Left renal cortex interstitium (tissue), 4 donors: ENCODE measurements around the gene NOP9. TPM values are rescaled to one million over a fixed set of nuclear protein-coding genes. Genes with fewer than 3 reads are reported as not detected.
"Not testable (repeated sequence)": the region's sequence is repeated elsewhere in the genome, so short reads cannot be mapped to it uniquely, and the experiment has no call there.

Experiments
- DNase-seq, 4 donors: peaks; one replicate each; pipeline ENCODE4 v3.0.0-alpha.2; 2013; ENCODE audit warnings: low read depth in 4 of 4, low spot score in 2 of 4, missing footprints in 1 of 4
- polyA plus RNA-seq, 4 donors: library from polyadenylated mRNA; unstranded; fragments of 120-200 nt; gene quantifications; one replicate each; pipeline ENCODE4 v1.2.1, GENCODE V29; 2013; ENCODE audit not compliant: insufficient read length in 4 of 4

The NOP9 gene
- polyA plus RNA-seq, 4 donors, result 24.1 to 29.0 (median 26.9) TPM

DNA sequence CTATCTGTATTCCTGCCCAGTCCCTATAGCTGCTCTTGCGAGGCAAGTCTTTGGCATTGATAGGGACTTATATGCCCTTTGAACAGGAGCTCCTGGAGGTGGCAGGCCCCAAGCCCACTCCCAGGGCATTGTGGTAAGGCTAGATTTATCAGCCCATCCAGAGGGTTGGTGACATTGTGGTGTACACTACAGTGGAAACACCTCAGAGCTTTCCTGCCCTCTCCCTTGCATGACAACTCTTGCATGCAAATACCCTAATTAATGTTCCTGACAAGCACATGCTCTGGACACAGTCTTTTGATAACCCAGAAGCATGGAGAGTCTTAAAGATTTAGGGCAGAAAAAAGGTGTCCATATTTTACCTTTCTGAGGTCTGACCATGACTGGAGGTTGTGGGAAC lies 41.0 kb downstream of the NOP9 start:
- no peak for DNase-seq

DNA sequence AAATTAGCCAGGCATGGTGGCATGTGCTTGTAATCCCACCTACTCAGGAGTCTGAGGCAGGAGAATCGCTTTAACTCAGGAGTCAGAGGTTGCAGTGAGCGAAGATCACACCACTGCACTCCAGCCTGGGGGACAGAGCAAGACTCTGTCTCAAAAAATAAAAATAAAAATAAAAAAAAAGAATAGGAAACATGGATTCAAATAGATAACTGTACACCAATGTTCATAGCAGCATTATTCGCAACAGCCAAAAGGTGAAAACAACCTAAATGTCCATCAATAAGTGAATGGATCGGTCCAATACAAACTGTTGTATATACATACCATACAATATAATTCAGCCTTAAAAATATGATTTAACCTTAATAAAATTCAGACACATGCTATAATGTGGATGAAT lies 43.2 kb downstream of the NOP9 start:
- no peak for DNase-seq

- DNase-seq, result no peak
Measured at GRCh38 chr14:24343795-24344660, 44.4 kb downstream of the NOP9 start.

DNA sequence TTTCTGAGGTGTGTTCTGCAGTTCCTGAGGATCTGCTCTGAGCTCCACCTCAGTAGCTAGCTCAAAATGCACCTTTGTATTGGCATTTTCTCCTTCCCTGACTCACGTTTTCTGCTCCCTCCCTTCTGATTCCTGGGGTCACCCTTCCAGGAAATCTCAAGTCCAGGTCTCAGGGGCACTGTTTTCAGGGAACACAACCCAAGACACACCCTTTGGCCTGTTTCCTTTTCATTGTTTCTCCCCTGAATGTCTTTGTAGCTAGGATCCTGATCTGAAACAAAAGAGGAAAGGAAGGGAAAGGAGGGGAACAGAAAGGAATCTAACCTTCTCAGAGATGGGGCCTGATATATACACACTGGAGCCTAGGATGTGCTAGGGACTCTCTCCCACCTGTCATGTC lies 47.5 kb downstream of the NOP9 start:
- DNase-seq, result no peak

GRCh38 chr14:24348186-24348585 lies 48.5 kb downstream of the NOP9 start:
- DNase-seq, result no peak

GRCh38 chr14:24349742-24350141 lies 50.1 kb downstream of the NOP9 start:
- DNase-seq, result no peak

- DNase-seq, result no peak
Measured at GRCh38 chr14:24351517-24351916, 51.9 kb downstream of the NOP9 start.

GRCh38 chr14:24353559-24354481 lies 54.2 kb downstream of the NOP9 start:
- DNase-seq, result no peak

DNA sequence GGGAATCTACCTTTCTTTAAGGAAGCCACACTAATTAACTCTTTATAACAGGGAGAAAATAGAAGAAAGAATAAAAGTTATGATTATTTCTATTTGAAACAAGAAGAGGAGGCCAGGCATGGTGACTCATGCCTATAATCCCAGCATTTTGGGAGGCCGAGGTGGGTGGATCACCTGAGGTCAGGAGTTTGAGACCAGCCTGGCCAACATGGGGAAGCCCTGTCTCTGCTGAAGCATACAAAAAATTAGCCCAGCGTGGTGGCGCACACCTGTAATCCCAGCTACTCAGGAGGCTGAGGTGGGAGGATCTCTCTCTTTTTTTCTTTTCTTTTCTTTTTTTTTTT lies 54.8 kb downstream of the NOP9 start:
- not testable (repeated sequence) for DNase-seq

GRCh38 chr14:24355009-24355408 lies 55.4 kb downstream of the NOP9 start:
- DNase-seq, result no peak

- no peak for DNase-seq
Measured at GRCh38 chr14:24356208-24356607, 56.6 kb downstream of the NOP9 start.

Other genes starting within 250 kb of the NOP9 start
- 1 to 10 TPM; 1.3 to 2.4 (median 1.7) TPM for gene CARMIL3, start 247.8 kb upstream of the NOP9 start, polyA plus RNA-seq
- under 1 TPM in 1 of 4 donors, not detected in 3; 0.11 TPM for gene CPNE6, start 228.3 kb upstream of the NOP9 start, polyA plus RNA-seq
- 10 to 100 TPM; 28.6 to 35.6 (median 30.8) TPM for gene PCK2, start 205.5 kb upstream of the NOP9 start, polyA plus RNA-seq
- gene DCAF11, start 185.1 kb upstream of the NOP9 start, polyA plus RNA-seq, result 10 to 100 TPM; 77.2 to 88.6 (median 83.0) TPM
- 1 to 10 TPM; 2.2 to 5.2 (median 3.0) TPM for gene NRL, start 184.9 kb upstream of the NOP9 start, polyA plus RNA-seq
- 1 to 10 TPM in 3 of 4 donors, under 1 TPM in 1; 0.48 to 2.2 (median 1.3) TPM for gene FITM1, start 169.2 kb upstream of the NOP9 start, polyA plus RNA-seq
- gene PSME1, start 163.7 kb upstream of the NOP9 start, polyA plus RNA-seq, result 100 to 1,000 TPM; 185 to 235 (median 203) TPM
- gene EMC9, start 158.3 kb upstream of the NOP9 start, polyA plus RNA-seq, result 10 to 100 TPM; 12.3 to 29.3 (median 22.3) TPM
- 100 to 1,000 TPM; 150 to 177 (median 159) TPM for gene PSME2, start 153.2 kb upstream of the NOP9 start, polyA plus RNA-seq
- 10 to 100 TPM; 43.6 to 60.2 (median 57.7) TPM for gene RNF31, start 152.4 kb upstream of the NOP9 start, polyA plus RNA-seq
- gene IRF9, start 138.6 kb upstream of the NOP9 start, polyA plus RNA-seq, result 10 to 100 TPM; 52.3 to 68.0 (median 59.7) TPM
- 10 to 100 TPM; 46.0 to 93.7 (median 68.0) TPM for gene REC8, start 127.8 kb upstream of the NOP9 start, polyA plus RNA-seq
- 10 to 100 TPM; 32.7 to 40.9 (median 37.0) TPM for gene IPO4, start 111.0 kb upstream of the NOP9 start, polyA plus RNA-seq
- 10 to 100 TPM; 31.9 to 52.0 (median 43.9) TPM for gene TM9SF1, start 104.4 kb upstream of the NOP9 start, polyA plus RNA-seq
- 10 to 100 TPM in 2 of 4 donors, 1 to 10 TPM in 2; 3.1 to 13.9 (median 7.2) TPM for gene TSSK4, start 94.2 kb upstream of the NOP9 start, polyA plus RNA-seq
- gene CHMP4A, start 86.4 kb upstream of the NOP9 start, polyA plus RNA-seq, result 10 to 100 TPM; 43.3 to 76.6 (median 53.2) TPM
- 10 to 100 TPM; 10.2 to 18.0 (median 12.1) TPM for gene MDP1, start 83.8 kb upstream of the NOP9 start, polyA plus RNA-seq
- gene NEDD8, start 67.5 kb upstream of the NOP9 start, polyA plus RNA-seq, result 100 to 1,000 TPM; 206 to 248 (median 222) TPM
- 100 to 1,000 TPM; 106 to 121 (median 117) TPM for gene GMPR2, start 66.9 kb upstream of the NOP9 start, polyA plus RNA-seq
- gene TINF2, start 57.2 kb upstream of the NOP9 start, polyA plus RNA-seq, result 10 to 100 TPM; 54.2 to 64.5 (median 57.8) TPM
- gene TGM1, start 36.7 kb upstream of the NOP9 start, polyA plus RNA-seq, result 1 to 10 TPM in 3 of 4 donors, under 1 TPM in 1; 0.92 to 4.5 (median 2.5) TPM
- gene RABGGTA, start 28.3 kb upstream of the NOP9 start, polyA plus RNA-seq, result 10 to 100 TPM; 18.0 to 31.1 (median 20.8) TPM
- gene DHRS1, start 70 bp upstream of the NOP9 start, polyA plus RNA-seq, result 10 to 100 TPM; 41.0 to 52.5 (median 49.9) TPM
- gene CIDEB, start 8.1 kb downstream of the NOP9 start, polyA plus RNA-seq, result 10 to 100 TPM; 22.4 to 25.3 (median 23.9) TPM
- gene LTB4R2, start 10.3 kb downstream of the NOP9 start, polyA plus RNA-seq, result 1 to 10 TPM; 1.6 to 5.6 (median 2.9) TPM
- gene LTB4R, start 11.7 kb downstream of the NOP9 start, polyA plus RNA-seq, result 1 to 10 TPM; 2.2 to 7.3 (median 5.0) TPM
- gene ADCY4, start 35.2 kb downstream of the NOP9 start, polyA plus RNA-seq, result 10 to 100 TPM; 15.8 to 26.6 (median 21.4) TPM
- 1 to 10 TPM; 2.6 to 4.4 (median 3.5) TPM for gene RIPK3, start 40.1 kb downstream of the NOP9 start, polyA plus RNA-seq
- 10 to 100 TPM; 49.8 to 95.6 (median 72.3) TPM for gene NFATC4, start 68.3 kb downstream of the NOP9 start, polyA plus RNA-seq
- 10 to 100 TPM; 47.9 to 53.0 (median 49.6) TPM for gene NYNRIN, start 99.2 kb downstream of the NOP9 start, polyA plus RNA-seq
- gene CBLN3, start 129.8 kb downstream of the NOP9 start, polyA plus RNA-seq, result 1 to 10 TPM; 2.7 to 3.8 (median 3.2) TPM
- gene KHNYN, start 130.1 kb downstream of the NOP9 start, polyA plus RNA-seq, result 10 to 100 TPM; 39.5 to 53.7 (median 46.6) TPM
- gene SDR39U1, start 142.9 kb downstream of the NOP9 start, polyA plus RNA-seq, result 10 to 100 TPM; 49.6 to 92.1 (median 72.5) TPM
- gene CMA1, start 208.4 kb downstream of the NOP9 start, polyA plus RNA-seq, result under 1 TPM; 0.16 to 0.94 (median 0.40) TPM